CD4-positive, alpha-beta T cell (primary cell): ENCODE measurements around the gene SCNN1G. TPM values are rescaled to one million over a fixed set of nuclear protein-coding genes. Genes with fewer than 3 reads are reported as not detected.
"Not testable (repeated sequence)": the region's sequence is repeated elsewhere in the genome, so short reads cannot be mapped to it uniquely, and the experiment has no call there.

ENCODE experiments used
- ATAC-seq: fragments of 200-7000 bp; cut with Tn5 transposase; one replicate; pipeline ENCODE4 v1.10.0; 2022; ENCODE audit warnings: mild to moderate bottlenecking; ENCODE audit not compliant: poor library complexity
- CTCF ChIA-PET: fragments of 350-600 bp; sonication (Branson Sonifier 250); formaldehyde crosslinking; loops from one replicate; lab custom pipeline; 2021; ENCODE audit warnings: antibody characterized with exemption, inconsistent platforms; lab: Charles Lee
- POLR2A ChIA-PET: fragments of 350-600 bp; sonication (Branson Sonifier 250); formaldehyde crosslinking; loops from one replicate; lab custom pipeline; 2021; ENCODE audit warnings: antibody characterized with exemption, inconsistent platforms; lab: Charles Lee
- DNase-seq, 14 experiments: peaks; one replicate each; pipeline ENCODE4 v3.0.0-alpha.2; 2013 to 2020; ENCODE audit warnings: mixed read lengths in 2 of 14
- H3K27ac ChIP-seq, 2 donors: one replicate each; pipeline versions ENCODE4 v1.5.1 to v1.7.0; 2013; ENCODE audit warnings: low read length in 2 of 2, low read depth in 1 of 2, mild to moderate bottlenecking in 1 of 2
- H3K27me3 ChIP-seq, 2 experiments: 1 replicate in 1 of 2; 2 replicates in 1 of 2; pipeline versions ENCODE4 v1.6.1 to v1.7.0; 2013; ENCODE audit warnings: low read length in 2 of 2, control low read depth in 1 of 2, mild to moderate bottlenecking in 1 of 2, moderate library complexity in 1 of 2; ENCODE audit not compliant: insufficient read depth in 2 of 2, control insufficient read depth in 1 of 2
- H3K36me3 ChIP-seq: one replicate; pipeline ENCODE4 v1.6.1; 2013; ENCODE audit warnings: low read length, control low read depth; ENCODE audit not compliant: insufficient read depth
- H3K4me1 ChIP-seq: one replicate; pipeline ENCODE4 v1.6.1; 2013; ENCODE audit warnings: low read length, control low read depth; ENCODE audit not compliant: insufficient read depth
- H3K4me3 ChIP-seq: one replicate; pipeline ENCODE4 v1.5.1; 2013; ENCODE audit warnings: mild to moderate bottlenecking, low read length, moderate library complexity
- H3K9me3 ChIP-seq, 2 experiments: 1 replicate in 1 of 2; 2 replicates in 1 of 2; pipeline versions ENCODE4 v1.6.1 to v1.7.0; 2013; ENCODE audit warnings: low read length in 2 of 2, mild to moderate bottlenecking in 2 of 2, control low read depth in 1 of 2, moderate library complexity in 1 of 2; ENCODE audit not compliant: control insufficient read depth in 1 of 2, insufficient read depth in 1 of 2
- H3K27ac Mint-ChIP-seq: one replicate; pipeline ENCODE4 v1.8.0; 2020; ENCODE audit warnings: mixed read lengths
- H3K27me3 Mint-ChIP-seq: one replicate; pipeline ENCODE4 v1.8.0; 2021; ENCODE audit warnings: mixed read lengths
- H3K36me3 Mint-ChIP-seq: one replicate; pipeline ENCODE4 v1.8.0; 2021; ENCODE audit warnings: low read depth, mixed read lengths
- H3K4me1 Mint-ChIP-seq: one replicate; pipeline ENCODE4 v1.8.0; 2021; ENCODE audit warnings: low read depth, mixed read lengths
- H3K4me3 Mint-ChIP-seq: one replicate; pipeline ENCODE4 v1.8.0; 2020; ENCODE audit warnings: mild to moderate bottlenecking, mixed read lengths
- H3K9me3 Mint-ChIP-seq: one replicate; pipeline ENCODE4 v1.8.0; 2020; ENCODE audit warnings: mixed read lengths
- intact Hi-C, 2 experiments: fragments of 100-400 bp; cut with DNase I in 1 of 2; cut with micrococcal nuclease in 1 of 2; formaldehyde crosslinking; loops; one replicate each; pipeline versions ENCODE4 v1.15.1 to v1.9.0; 2023 to 2025; cut with DNase I, micrococcal nuclease
- total RNA-seq, 174 experiments: library from RNA in 2 of 174; stranded (reverse) in 2 of 174; gene quantifications; one replicate each; pipeline ENCODE4 v1.2.3 and lab custom pipeline; 2021 to 2026
- TF ChIP-seq, protein P1 (sequence below): fragments of 200-600 bp; IDR thresholded peaks from one replicate; pipeline ENCODE4 v1.8.0; 2022; ENCODE audit warnings: antibody characterized with exemption, mild to moderate bottlenecking

The SCNN1G gene
- total RNA-seq, 2 experiments from 2014 or later, result not detected

DNA sequence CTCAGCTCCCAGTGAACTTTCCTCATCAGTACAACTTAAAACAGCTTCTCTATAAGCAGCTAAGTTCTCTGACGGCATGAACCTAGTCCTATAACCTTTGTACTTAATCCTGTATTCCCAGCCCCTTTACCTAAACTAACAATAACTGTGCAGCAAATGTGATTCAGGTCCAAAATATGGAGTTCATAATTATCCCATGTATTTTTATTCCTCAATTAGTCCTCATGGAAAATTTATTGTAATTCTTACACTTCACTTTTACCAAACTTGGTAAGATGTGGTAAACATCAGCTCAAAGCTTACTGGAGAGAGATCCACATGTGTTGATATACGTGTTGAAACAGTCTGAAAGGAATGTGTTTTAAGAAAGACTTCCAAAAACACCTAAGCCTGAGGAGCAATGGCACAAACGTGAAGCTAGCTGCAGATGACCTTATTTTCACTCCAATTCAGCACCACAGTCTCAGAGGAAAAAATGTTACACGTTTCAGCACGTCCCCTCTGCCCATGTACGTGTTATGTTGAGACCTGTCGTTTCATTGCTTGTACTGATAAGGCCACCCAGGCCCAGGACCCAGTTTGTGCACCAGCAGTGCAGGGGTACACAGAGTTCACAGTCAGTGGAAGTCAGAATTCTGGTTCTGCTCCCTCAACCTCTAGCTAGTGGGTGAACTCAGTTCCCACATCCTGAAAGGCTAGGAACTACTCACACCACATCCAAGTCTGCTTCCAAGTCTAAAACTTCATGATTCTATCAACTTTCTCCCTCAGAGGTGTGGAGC is 40.4 kb upstream of the SCNN1G start:
- ChIA-PET CTCF (no interaction called here), POLR2A (no interaction called here)
- no peak overlapping the region for H3K27ac ChIP-seq
- Mint-ChIP-seq H3K4me3 (no peak overlapping the region), H3K27ac (no peak overlapping the region), H3K36me3 (peaks cover 5% of the 10 kb centered on the region), H3K9me3 (peaks cover 4% of the 10 kb centered on the region), H3K27me3 (no peaks in the 10 kb centered on the region), H3K4me1 (peaks cover 13% of the 10 kb centered on the region)
- DNase-seq (no peak), ATAC-seq (no peak)
- intact Hi-C loops, result no loop called here
- TF ChIP-seq, protein P1, sequence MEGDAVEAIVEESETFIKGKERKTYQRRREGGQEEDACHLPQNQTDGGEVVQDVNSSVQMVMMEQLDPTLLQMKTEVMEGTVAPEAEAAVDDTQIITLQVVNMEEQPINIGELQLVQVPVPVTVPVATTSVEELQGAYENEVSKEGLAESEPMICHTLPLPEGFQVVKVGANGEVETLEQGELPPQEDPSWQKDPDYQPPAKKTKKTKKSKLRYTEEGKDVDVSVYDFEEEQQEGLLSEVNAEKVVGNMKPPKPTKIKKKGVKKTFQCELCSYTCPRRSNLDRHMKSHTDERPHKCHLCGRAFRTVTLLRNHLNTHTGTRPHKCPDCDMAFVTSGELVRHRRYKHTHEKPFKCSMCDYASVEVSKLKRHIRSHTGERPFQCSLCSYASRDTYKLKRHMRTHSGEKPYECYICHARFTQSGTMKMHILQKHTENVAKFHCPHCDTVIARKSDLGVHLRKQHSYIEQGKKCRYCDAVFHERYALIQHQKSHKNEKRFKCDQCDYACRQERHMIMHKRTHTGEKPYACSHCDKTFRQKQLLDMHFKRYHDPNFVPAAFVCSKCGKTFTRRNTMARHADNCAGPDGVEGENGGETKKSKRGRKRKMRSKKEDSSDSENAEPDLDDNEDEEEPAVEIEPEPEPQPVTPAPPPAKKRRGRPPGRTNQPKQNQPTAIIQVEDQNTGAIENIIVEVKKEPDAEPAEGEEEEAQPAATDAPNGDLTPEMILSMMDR, result no peak
- no peaks in the 10 kb centered on the region for H3K27me3 ChIP-seq
- H3K4me3 ChIP-seq, result no peak overlapping the region
- no peaks in the 10 kb centered on the region for H3K9me3 ChIP-seq
- H3K36me3 ChIP-seq, result no peaks in the 10 kb centered on the region
- no peaks in the 10 kb centered on the region for H3K4me1 ChIP-seq

DNA sequence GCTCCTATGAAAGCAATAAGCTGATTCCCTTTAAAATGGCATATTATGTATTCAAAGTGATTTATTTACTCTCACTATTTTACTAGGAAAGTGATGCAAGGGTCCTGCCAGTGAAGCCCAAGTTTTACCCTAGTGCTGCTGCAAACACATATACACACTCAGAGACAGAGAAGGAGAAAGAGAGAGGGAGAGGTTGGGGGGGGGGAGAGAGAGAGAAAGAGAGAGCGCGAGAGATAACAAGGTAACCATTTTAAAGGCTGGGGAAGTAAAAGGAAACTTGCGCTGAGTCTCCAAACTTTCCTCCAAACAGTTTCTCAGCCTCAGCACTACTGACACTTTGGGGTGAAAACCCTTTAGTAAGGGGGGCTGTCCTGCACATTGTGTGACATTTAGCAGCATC is 39.2 kb upstream of the SCNN1G start:
- no peaks in the 10 kb centered on the region for H3K9me3 Mint-ChIP-seq
- H3K27me3 ChIP-seq, result no peaks in the 10 kb centered on the region
- H3K4me3 Mint-ChIP-seq, result no peak overlapping the region

DNA sequence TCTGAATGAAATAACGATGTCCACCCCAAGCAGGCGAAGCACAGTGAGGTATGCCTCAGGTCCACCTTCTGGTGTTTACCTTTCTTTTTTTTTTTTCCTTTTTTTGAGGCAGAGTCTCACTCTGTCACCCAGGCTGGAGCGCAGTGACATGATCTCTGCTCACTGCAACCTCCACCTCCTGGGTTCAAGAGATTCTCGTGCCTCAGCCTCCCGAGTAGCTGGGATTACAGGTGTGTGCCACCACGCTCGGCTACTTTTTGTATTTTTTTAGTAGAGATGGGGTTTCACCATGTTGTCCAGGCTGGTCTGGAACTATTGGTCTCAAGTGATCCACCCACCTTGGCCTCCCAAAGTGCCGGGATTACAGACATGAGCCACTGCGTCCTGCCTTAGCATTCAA is 38.2 kb upstream of the SCNN1G start:
- H3K4me3 ChIP-seq, H3K36me3 ChIP-seq, H3K27ac ChIP-seq, H3K27me3 ChIP-seq, H3K4me1 ChIP-seq, ATAC-seq, H3K9me3 Mint-ChIP-seq, POLR2A ChIA-PET, intact Hi-C loops, DNase-seq, H3K36me3 Mint-ChIP-seq, H3K9me3 ChIP-seq, H3K4me3 Mint-ChIP-seq, H3K27ac Mint-ChIP-seq, H3K27me3 Mint-ChIP-seq: not testable (repeated sequence)
- CTCF ChIA-PET, result interaction anchor here (1.0 kb wide), 1 partner anchor 35 kb away, joined by 3 read pairs; no protein-coding TSS in a partner anchor
- peaks cover 20% of the 10 kb centered on the region for H3K4me1 Mint-ChIP-seq

More for the DNA sequence above, 39.2 kb upstream of the SCNN1G start:
- ATAC-seq (no peak), DNase-seq (no peak)
- no peak overlapping the region for H3K27ac Mint-ChIP-seq
- Histone ChIP-seq H3K36me3 (no peaks in the 10 kb centered on the region), H3K4me3 (no peak overlapping the region), H3K9me3 (no peaks in the 10 kb centered on the region), H3K27ac (no peak overlapping the region), H3K4me1 (peaks cover 8% of the 10 kb centered on the region)
- POLR2A ChIA-PET, result no interaction called here
- no peaks in the 10 kb centered on the region for H3K27me3 Mint-ChIP-seq
- CTCF ChIA-PET, result no interaction called here
- intact Hi-C loops, result no loop called here
- TF ChIP-seq, protein P1, result no peak
- H3K36me3 Mint-ChIP-seq, result peaks cover 9% of the 10 kb centered on the region
- H3K4me1 Mint-ChIP-seq, result peaks cover 19% of the 10 kb centered on the region
